Osteocyte (in vitro differentiated cells): ENCODE measurements around the gene TRAIP. TPM values are rescaled to one million over a fixed set of nuclear protein-coding genes. Genes with fewer than 3 reads are reported as not detected.
A peak's percentile ranks its signal among the peaks of the same experiment; 100 is the strongest.
"Not testable (repeated sequence)": the region's sequence is repeated elsewhere in the genome, so short reads cannot be mapped to it uniquely, and the experiment has no call there.

Experiments
- DNase-seq: peaks from one replicate; pipeline ENCODE4 v3.0.0; 2021; ENCODE audit warnings: mixed read lengths; ENCODE audit not compliant: unreplicated experiment; ENCODE audit errors: extremely low spot score
- H3K27ac Mint-ChIP-seq: one replicate; pipeline ENCODE4 v1.8.0; 2021; ENCODE audit warnings: mild to moderate bottlenecking, mixed read lengths; ENCODE audit not compliant: unreplicated experiment
- H3K27me3 Mint-ChIP-seq: one replicate; pipeline ENCODE4 v1.8.0; 2021; ENCODE audit warnings: mixed read lengths; ENCODE audit not compliant: unreplicated experiment
- H3K36me3 Mint-ChIP-seq: one replicate; pipeline ENCODE4 v1.8.0; 2021; ENCODE audit warnings: mixed read lengths; ENCODE audit not compliant: unreplicated experiment
- H3K4me1 Mint-ChIP-seq: one replicate; pipeline ENCODE4 v1.8.0; 2021; ENCODE audit warnings: mixed read lengths; ENCODE audit not compliant: unreplicated experiment
- H3K4me3 Mint-ChIP-seq: one replicate; pipeline ENCODE4 v1.8.0; 2021; ENCODE audit warnings: mild to moderate bottlenecking, moderate library complexity, mixed read lengths; ENCODE audit not compliant: unreplicated experiment
- H3K9me3 Mint-ChIP-seq: one replicate; pipeline ENCODE4 v1.8.0; 2021; ENCODE audit warnings: mixed read lengths; ENCODE audit not compliant: unreplicated experiment
- CTCF ChIP-seq: fragments of 200-600 bp; sonication (generic); IDR thresholded peaks from 2 replicates; pipeline ENCODE4 v1.5.0; 2021; ENCODE audit warnings: antibody characterized with exemption, mild to moderate bottlenecking, moderate library complexity
- total RNA-seq: library from RNA; stranded (reverse); gene quantifications from 2 replicates; pipeline ENCODE4 v1.2.1, GENCODE V29; 2021

Gene TRAIP
- total RNA-seq, 1 donor from 2014 or later = 3.4 TPM

GRCh38 chr3:49841126-49841696 is 15.2 kb downstream of the TRAIP start:
- Mint-ChIP-seq H3K36me3 (no peaks in the 10 kb centered on the region), H3K4me1 (peaks cover 5% of the 10 kb centered on the region), H3K4me3 (no peak overlapping the region), H3K27me3 (no peaks in the 10 kb centered on the region), H3K9me3 (no peaks in the 10 kb centered on the region), H3K27ac (no peak overlapping the region)
- DNase-seq = no peak
- TF ChIP-seq CTCF = peak; percentile 36

DNA sequence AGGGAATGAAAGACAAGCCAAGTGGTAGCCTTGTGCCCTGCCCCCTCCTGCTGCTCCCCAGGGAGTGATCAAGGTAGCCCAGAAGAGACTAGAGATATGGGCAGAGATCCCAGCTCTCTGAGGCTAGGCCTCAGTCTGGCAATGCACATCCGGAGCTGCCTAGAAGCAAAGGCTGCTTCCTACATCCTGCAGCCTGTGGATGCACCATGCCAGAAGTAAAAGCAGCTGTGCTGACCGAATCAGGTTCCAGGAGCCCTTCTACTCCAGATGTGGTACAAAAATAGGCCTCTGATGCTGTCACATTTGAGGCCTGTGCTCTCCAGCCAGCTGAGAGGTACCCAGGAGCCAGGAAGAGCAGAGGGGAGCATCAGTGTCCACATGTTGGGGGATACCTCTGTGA is 16.0 kb downstream of the TRAIP start:
- no peaks in the 10 kb centered on the region for H3K36me3 Mint-ChIP-seq
- no peak overlapping the region for H3K4me3 Mint-ChIP-seq
- DNase-seq = no peak
- TF ChIP-seq CTCF = no peak
- peaks cover 5% of the 10 kb centered on the region for H3K4me1 Mint-ChIP-seq
- H3K27me3 Mint-ChIP-seq = no peaks in the 10 kb centered on the region
- H3K27ac Mint-ChIP-seq = no peak overlapping the region
- H3K9me3 Mint-ChIP-seq = no peaks in the 10 kb centered on the region

DNA sequence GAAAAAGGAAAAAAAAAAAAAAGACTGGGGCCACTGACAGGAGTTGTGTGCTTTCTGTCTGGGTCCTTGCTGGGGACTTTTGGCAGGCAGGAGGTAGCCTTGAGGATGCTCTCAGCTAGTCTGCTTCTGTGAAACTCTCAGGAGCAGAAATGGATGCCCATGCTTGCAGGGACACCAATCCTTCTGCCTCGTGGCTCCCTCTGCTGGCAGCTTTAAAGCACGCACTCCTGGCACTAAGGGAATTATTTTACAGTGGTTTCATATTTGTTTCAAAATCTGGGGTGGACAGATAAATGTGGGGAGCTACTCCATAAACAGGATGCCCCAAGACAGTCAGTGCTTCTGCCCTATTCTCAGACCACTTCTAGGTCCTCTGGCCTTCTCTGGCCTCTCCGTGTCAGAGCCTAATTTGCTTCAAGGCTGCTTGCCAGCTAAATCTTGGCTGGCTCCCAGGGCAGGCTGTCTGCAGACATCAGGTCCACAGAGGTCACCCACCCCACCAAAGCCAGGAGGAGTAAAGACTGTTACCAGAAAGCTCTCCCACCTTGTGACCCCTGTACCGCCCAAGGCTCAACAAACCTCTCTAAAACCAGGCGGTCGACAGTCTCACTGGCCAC is 17.1 kb downstream of the TRAIP start:
- Mint-ChIP-seq H3K4me1 (peaks cover 5% of the 10 kb centered on the region), H3K27ac (peak overlapping the region; percentile 31), H3K9me3 (no peaks in the 10 kb centered on the region), H3K36me3 (no peaks in the 10 kb centered on the region), H3K4me3 (no peak overlapping the region), H3K27me3 (no peaks in the 10 kb centered on the region)
- TF ChIP-seq CTCF = peak; percentile 92
- peak; percentile 90 for DNase-seq

- no peak overlapping the region for H3K4me3 Mint-ChIP-seq
- H3K27ac Mint-ChIP-seq = no peak overlapping the region
- no peaks in the 10 kb centered on the region for H3K4me1 Mint-ChIP-seq
- no peak for TF ChIP-seq CTCF
- H3K27me3 Mint-ChIP-seq = no peaks in the 10 kb centered on the region
- no peak for DNase-seq
- peaks cover 3% of the 10 kb centered on the region for H3K36me3 Mint-ChIP-seq
- no peaks in the 10 kb centered on the region for H3K9me3 Mint-ChIP-seq
These were observed 25.0 kb downstream of the TRAIP start for GRCh38 chr3:49831341-49831740.

DNA sequence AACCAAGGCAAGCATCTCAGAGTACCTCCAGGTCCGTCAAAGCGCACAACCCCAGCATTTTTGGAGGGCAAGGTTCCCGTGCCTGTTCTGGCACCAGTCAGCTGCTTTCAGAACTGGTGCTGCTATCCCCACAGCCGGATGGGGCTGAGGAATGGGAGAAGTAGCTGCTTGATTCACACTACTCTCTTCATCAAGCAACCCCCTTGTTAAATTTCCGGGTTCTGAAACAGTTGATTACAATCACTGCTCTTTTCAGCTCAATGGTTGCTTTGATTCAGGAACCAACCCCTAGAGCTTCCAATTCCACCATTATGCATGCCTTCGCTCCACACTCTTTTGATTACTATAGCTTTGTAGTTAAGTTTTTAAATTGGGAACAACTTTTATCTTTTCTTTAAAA is 30.3 kb downstream of the TRAIP start:
- no peak for DNase-seq
- H3K9me3 Mint-ChIP-seq = no peaks in the 10 kb centered on the region
- H3K4me3 Mint-ChIP-seq = no peak overlapping the region
- H3K27me3 Mint-ChIP-seq = no peaks in the 10 kb centered on the region
- H3K4me1 Mint-ChIP-seq = no peaks in the 10 kb centered on the region
- no peak overlapping the region for H3K27ac Mint-ChIP-seq
- no peak for TF ChIP-seq CTCF
- H3K36me3 Mint-ChIP-seq = peaks cover 3% of the 10 kb centered on the region

- not testable (repeated sequence) for H3K9me3 Mint-ChIP-seq, DNase-seq, H3K27me3 Mint-ChIP-seq, H3K36me3 Mint-ChIP-seq, H3K27ac Mint-ChIP-seq, H3K4me3 Mint-ChIP-seq, H3K4me1 Mint-ChIP-seq
These were observed 33.2 kb downstream of the TRAIP start for GRCh38 chr3:49823131-49823530.
